GM19452 (cell line): ENCODE results near the gene GSG1L.
"Not testable (repeated sequence)": the region's sequence is repeated elsewhere in the genome, so short reads cannot be mapped to it uniquely, and the experiment has no call there.

Experiments
- ATAC-seq: cut with Tn5 transposase; IDR thresholded peaks from one replicate; pipeline ENCODE4 v1.9.1; 2021; ENCODE audit not compliant: unreplicated experiment

Gene GSG1L

GRCh38 chr16:27911486-27911885 lies 152.0 kb downstream of the GSG1L start:
- ATAC-seq: no peak

- no peak for ATAC-seq
These were observed 156.0 kb downstream of the GSG1L start for GRCh38 chr16:27907457-27907972.

GRCh38 chr16:27906883-27907282 lies 156.6 kb downstream of the GSG1L start:
- ATAC-seq: no peak

GRCh38 chr16:27903046-27903655 lies 160.4 kb downstream of the GSG1L start:
- no peak for ATAC-seq

GRCh38 chr16:27902551-27902950 lies 161.0 kb downstream of the GSG1L start:
- ATAC-seq: no peak

- ATAC-seq: no peak
These were observed 161.6 kb downstream of the GSG1L start for GRCh38 chr16:27901956-27902355.

- ATAC-seq: no peak
These were observed 163.8 kb downstream of the GSG1L start for GRCh38 chr16:27899736-27900135.

- no peak for ATAC-seq
These were observed 169.1 kb downstream of the GSG1L start for GRCh38 chr16:27894386-27894785.

- no peak for ATAC-seq
These were observed 170.6 kb downstream of the GSG1L start for GRCh38 chr16:27892879-27893278.

GRCh38 chr16:27890866-27891265 lies 172.6 kb downstream of the GSG1L start:
- ATAC-seq: no peak

GRCh38 chr16:27890006-27890405 lies 173.5 kb downstream of the GSG1L start:
- ATAC-seq: no peak

- ATAC-seq: no peak
These were observed 179.9 kb downstream of the GSG1L start for GRCh38 chr16:27883576-27883975.

- no peak for ATAC-seq
These were observed 183.2 kb downstream of the GSG1L start for GRCh38 chr16:27880287-27880686.

GRCh38 chr16:27879601-27880247 lies 183.8 kb downstream of the GSG1L start:
- ATAC-seq: no peak

- not testable (repeated sequence) for ATAC-seq
These were observed 190.9 kb downstream of the GSG1L start for GRCh38 chr16:27872627-27873026.

- no peak for ATAC-seq
These were observed 193.3 kb downstream of the GSG1L start for GRCh38 chr16:27870116-27870798.

GRCh38 chr16:27869411-27869810 lies 194.1 kb downstream of the GSG1L start:
- no peak for ATAC-seq

- ATAC-seq: no peak
These were observed 195.3 kb downstream of the GSG1L start for GRCh38 chr16:27868180-27868579.

- no peak for ATAC-seq
These were observed 196.1 kb downstream of the GSG1L start for GRCh38 chr16:27867122-27868110.

GRCh38 chr16:27863377-27863776 lies 200.1 kb downstream of the GSG1L start:
- ATAC-seq: no peak

- ATAC-seq: no peak
These were observed 200.6 kb downstream of the GSG1L start for GRCh38 chr16:27862953-27863352.
